ENCODE measurements around the gene USH2A. TPM values are rescaled to one million over a fixed set of nuclear protein-coding genes. Genes with fewer than 3 reads are reported as not detected.
"Not testable (repeated sequence)": the region's sequence is repeated elsewhere in the genome, so short reads cannot be mapped to it uniquely, and the experiment has no call there.

The USH2A gene
- total and polyA plus RNA-seq, 12 donors, result 0.03 to 1.9 (median 0.16) TPM; not detected in 3

DNA sequence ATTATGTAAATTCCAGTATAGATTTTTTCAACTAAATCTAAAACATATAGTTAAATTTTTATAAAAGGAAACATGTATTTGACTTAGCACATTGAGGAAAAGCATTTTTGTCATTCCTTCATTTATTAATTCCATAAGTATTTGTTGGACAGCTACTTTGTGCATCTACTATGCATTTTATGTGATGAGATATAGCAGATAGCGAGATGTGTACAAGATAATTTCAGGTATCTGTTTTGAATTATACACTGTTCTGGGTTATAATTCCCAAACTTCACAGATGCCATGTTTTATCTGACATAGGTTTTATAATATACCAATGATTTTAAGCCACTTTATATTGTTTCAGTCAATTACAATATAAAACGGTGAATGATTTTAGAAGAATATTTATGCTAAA lies 398.7 kb downstream of the USH2A start:
- Histone ChIP-seq H3K9me3 (replicated peaks in 1 of 3) (no peaks in the 10 kb centered on the region), H3K27me3 (no peaks in the 10 kb centered on the region), H3K4me1 (replicated peaks in 1 of 2) (no peaks in the 10 kb centered on the region), H3K4me3 (no peak overlapping the region), H3K36me3 (replicated peaks in 1 of 2) (no peaks in the 10 kb centered on the region), H3K27ac (no peak overlapping the region)
- intact Hi-C loops (cut with DNase I), result no loop called here
- DNase-seq, result no peak
- WGBS, 4 donors, result 84 to 91% (median 87%) methylated on average over 2 of the region's 2 CpGs
- no peak for TF ChIP-seq POLR2A (IDR thresholded peaks at IDR 0.05)
- TF ChIP-seq, protein P1, sequence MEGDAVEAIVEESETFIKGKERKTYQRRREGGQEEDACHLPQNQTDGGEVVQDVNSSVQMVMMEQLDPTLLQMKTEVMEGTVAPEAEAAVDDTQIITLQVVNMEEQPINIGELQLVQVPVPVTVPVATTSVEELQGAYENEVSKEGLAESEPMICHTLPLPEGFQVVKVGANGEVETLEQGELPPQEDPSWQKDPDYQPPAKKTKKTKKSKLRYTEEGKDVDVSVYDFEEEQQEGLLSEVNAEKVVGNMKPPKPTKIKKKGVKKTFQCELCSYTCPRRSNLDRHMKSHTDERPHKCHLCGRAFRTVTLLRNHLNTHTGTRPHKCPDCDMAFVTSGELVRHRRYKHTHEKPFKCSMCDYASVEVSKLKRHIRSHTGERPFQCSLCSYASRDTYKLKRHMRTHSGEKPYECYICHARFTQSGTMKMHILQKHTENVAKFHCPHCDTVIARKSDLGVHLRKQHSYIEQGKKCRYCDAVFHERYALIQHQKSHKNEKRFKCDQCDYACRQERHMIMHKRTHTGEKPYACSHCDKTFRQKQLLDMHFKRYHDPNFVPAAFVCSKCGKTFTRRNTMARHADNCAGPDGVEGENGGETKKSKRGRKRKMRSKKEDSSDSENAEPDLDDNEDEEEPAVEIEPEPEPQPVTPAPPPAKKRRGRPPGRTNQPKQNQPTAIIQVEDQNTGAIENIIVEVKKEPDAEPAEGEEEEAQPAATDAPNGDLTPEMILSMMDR (IDR thresholded peaks at IDR 0.05), result no peak

DNA sequence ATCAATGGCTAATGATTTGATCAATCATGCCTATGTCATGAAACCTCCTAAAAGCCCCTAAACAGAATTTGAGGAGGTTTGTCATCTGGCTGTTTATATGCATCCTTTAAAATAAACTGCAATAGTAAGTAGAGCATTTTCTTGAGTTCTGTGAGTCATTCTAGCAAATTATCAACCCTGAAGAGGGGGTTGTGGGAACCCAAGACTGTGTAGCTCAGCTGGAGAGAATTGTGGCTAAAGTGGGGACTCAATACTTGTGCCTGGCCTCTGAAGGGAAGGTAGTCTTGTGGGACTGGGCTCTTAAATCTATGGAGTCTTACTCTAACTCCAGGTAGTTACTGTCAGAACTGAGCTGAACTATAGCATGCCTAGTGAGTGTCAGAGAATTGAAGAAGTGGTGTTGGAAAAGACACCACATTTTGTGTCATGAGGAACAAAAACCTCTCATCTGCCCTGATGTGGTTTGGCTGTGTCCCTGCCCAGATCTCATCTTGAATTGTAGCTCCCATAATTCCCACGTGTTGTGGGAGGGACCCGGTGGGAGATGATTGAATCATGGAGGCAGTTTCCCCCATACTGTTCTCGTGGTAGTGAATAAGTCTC lies 402.4 kb downstream of the USH2A start:
- Histone ChIP-seq H3K36me3 (replicated peaks in 1 of 2) (no peaks in the 10 kb centered on the region), H3K4me3 (no peak overlapping the region), H3K27me3 (no peaks in the 10 kb centered on the region), H3K9me3 (replicated peaks in 1 of 3) (no peaks in the 10 kb centered on the region), H3K27ac (no peak overlapping the region), H3K4me1 (replicated peaks in 1 of 2) (no peaks in the 10 kb centered on the region)
- TF ChIP-seq, protein P1 (IDR thresholded peaks at IDR 0.05), result no peak
- TF ChIP-seq POLR2A (IDR thresholded peaks at IDR 0.05), result no peak
- intact Hi-C loops (cut with DNase I), result no loop called here
- WGBS, 4 donors, result 58 to 81% (median 69%) methylated on average over 3 of the region's 3 CpGs
- DNase-seq, result no peak

DNA sequence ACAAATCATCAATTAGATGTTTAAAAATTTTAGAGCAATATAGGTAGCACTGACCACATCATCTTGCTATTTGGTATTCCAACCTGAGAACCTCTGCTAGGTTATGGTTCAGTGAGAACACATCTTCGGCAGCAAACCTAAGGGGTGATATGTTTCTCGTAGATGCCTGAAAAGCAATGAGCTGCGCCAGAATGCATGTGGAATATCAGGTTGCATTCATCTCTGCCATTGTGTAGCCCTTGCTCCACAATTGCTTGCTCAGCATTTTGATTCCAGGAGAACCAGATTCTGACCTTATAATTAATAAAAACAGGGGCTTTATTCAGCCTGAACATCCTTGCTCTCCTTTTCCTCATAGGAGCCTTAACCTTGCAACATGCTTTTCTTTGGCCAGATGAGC lies 408.1 kb downstream of the USH2A start:
- Histone ChIP-seq H3K27ac (no peak overlapping the region), H3K27me3 (no peaks in the 10 kb centered on the region), H3K4me1 (replicated peaks in 1 of 2) (no peaks in the 10 kb centered on the region), H3K4me3 (no peak overlapping the region), H3K36me3 (replicated peaks in 1 of 2) (no peaks in the 10 kb centered on the region), H3K9me3 (replicated peaks in 1 of 3) (no peaks in the 10 kb centered on the region)
- WGBS, 4 donors, result 67 to 82% (median 73%) methylated on average over 3 of the region's 3 CpGs
- TF ChIP-seq, protein P1 (IDR thresholded peaks at IDR 0.05), result no peak
- TF ChIP-seq POLR2A (IDR thresholded peaks at IDR 0.05), result no peak
- DNase-seq, result no peak
- intact Hi-C loops (cut with DNase I), result no loop called here

DNA sequence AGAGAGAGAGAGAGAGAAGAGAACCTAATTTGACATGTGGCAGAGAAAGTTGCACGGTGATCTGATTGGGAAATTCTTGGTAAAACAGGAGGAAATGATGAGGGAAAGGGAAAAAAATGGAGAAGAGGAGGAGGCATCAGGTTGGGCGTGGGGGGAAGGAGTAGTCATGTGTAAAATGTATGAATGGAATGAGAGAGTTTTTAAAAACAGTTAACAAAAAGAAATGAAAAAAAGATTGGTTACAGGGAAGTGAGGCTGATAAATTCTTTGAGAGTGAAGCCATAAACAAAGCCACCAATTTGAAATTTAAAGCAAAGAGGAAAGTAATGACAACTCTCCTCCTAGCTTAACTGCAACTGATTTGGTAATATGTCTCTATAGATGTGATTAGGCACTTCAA lies 409.2 kb downstream of the USH2A start:
- Histone ChIP-seq H3K27me3 (no peaks in the 10 kb centered on the region), H3K4me1 (replicated peaks in 1 of 2) (no peaks in the 10 kb centered on the region), H3K9me3 (replicated peaks in 1 of 3) (no peaks in the 10 kb centered on the region), H3K36me3 (replicated peaks in 1 of 2) (no peaks in the 10 kb centered on the region), H3K27ac (no peak overlapping the region), H3K4me3 (no peak overlapping the region)
- intact Hi-C loops (cut with DNase I), result no loop called here
- 26 to 39% (median 30%) methylated on average over 2 of the region's 2 CpGs for WGBS, 4 donors
- no peak for TF ChIP-seq POLR2A (IDR thresholded peaks at IDR 0.05)
- TF ChIP-seq, protein P1 (IDR thresholded peaks at IDR 0.05), result no peak
- no peak for DNase-seq

DNA sequence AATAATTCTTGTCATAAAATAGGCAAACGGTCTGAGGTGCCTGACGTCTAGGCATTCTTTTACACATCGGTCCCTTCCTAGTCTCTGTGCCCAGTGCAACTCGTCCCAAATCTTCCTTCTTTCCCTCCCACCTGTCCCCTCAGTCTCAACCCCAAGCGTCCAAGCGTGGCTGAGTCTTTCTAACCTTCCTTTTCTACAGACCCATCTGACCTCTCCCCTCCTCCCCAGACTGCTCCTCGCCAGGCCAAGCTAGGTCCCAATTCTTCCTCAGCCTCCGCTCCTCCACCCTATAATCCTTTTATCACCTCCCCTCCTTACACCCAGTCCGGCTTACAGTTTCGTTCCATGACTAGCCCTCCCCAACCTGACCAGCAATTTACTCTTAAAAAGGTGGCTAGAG lies 413.8 kb downstream of the USH2A start:
- H3K36me3 ChIP-seq (replicated peaks in 1 of 2); H3K27me3 ChIP-seq; H3K27ac ChIP-seq; H3K9me3 ChIP-seq (replicated peaks in 1 of 3); H3K4me3 ChIP-seq; DNase-seq; H3K4me1 ChIP-seq (replicated peaks in 1 of 2); intact Hi-C loops (cut with DNase I): not testable (repeated sequence)
- 71 to 86% (median 71%) methylated on average over 8 to 10 of the region's 10 CpGs for WGBS, 4 donors

Data from adrenal gland (tissue), 12 donors.